KOPT-K1 (cell line): ENCODE data around the gene KLHL3.

Source experiments
- H3K27ac ChIP-seq: fragments of 200-600 bp; sonication (generic); 2 replicates; pipeline ENCODE4 v1.5.1; 2016; ENCODE audit warnings: antibody characterized with exemption, mild to moderate bottlenecking, low read depth, low read length; ENCODE audit not compliant: poor library complexity, severe bottlenecking
- H3K36me3 ChIP-seq: fragments of 200-600 bp; sonication (generic); 2 replicates; pipeline ENCODE4 v1.5.1; 2017; ENCODE audit warnings: antibody characterized with exemption, mild to moderate bottlenecking, low read length, moderate library complexity; ENCODE audit not compliant: insufficient read depth
- H3K9me3 ChIP-seq: fragments of 200-600 bp; sonication (generic); 2 replicates; pipeline ENCODE4 v1.5.1; 2017; ENCODE audit warnings: antibody characterized with exemption, low read length, mild to moderate bottlenecking; ENCODE audit not compliant: insufficient read depth, poor library complexity, severe bottlenecking

The KLHL3 gene

GRCh38 chr5:137630972-137631370 is 104.9 kb downstream of the KLHL3 start:
- H3K9me3 ChIP-seq = no peaks in the 10 kb centered on the region

GRCh38 chr5:137630216-137630971 is 105.5 kb downstream of the KLHL3 start:
- no peak overlapping the region for H3K27ac ChIP-seq
- H3K36me3 ChIP-seq = peaks cover 36% of the 10 kb centered on the region
- no peaks in the 10 kb centered on the region for H3K9me3 ChIP-seq

More at GRCh38 chr5:137630972-137631370, 104.9 kb downstream of the KLHL3 start:
- Histone ChIP-seq H3K36me3 (peaks cover 33% of the 10 kb centered on the region), H3K27ac (no peak overlapping the region)

DNA sequence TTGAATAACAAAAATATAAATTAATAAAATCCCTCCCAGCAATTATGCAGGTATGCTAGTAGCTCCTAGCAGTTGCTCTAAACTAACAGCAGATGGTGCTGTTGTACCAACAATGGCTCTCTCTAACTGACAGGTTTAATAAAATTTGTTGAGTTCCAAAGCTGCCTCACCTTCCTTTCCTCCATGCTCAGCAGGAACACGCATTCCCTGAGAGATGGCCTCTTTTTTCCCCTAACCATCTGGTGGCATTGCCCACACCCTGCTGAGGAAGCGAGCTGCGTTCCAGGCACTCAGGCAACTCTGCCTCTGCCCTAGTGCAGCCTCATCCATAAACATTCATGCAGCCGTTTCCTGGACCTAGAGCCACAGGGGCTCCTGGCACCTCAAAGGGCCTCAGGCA is 106.2 kb downstream of the KLHL3 start:
- H3K9me3 ChIP-seq = no peaks in the 10 kb centered on the region
- no peak overlapping the region for H3K27ac ChIP-seq
- H3K36me3 ChIP-seq = peaks cover 42% of the 10 kb centered on the region

DNA sequence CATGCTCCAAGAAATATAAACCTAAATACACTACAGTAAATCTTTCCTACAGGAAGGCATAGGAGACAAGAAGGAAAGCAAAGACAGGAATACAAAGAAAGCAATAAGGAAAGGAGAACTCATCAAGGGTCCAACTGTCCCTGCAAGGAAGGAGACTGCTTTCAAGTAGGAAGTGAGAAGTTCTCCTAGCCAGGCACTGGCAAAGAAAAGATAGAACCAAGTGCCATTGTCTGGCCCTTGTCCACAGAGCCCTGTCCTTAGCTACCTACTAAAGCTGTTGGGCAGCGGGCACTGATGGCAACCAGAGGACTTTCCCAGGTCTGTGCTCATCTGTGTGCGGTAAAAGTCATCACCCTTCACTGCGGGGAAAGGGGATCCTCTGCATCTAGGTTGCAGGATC is 108.2 kb downstream of the KLHL3 start:
- peaks cover 43% of the 10 kb centered on the region for H3K36me3 ChIP-seq

GRCh38 chr5:137627293-137627692 is 108.6 kb downstream of the KLHL3 start:
- Histone ChIP-seq H3K27ac (no peak overlapping the region), H3K9me3 (no peaks in the 10 kb centered on the region), H3K36me3 (peaks cover 47% of the 10 kb centered on the region)

More for the DNA sequence above, 108.2 kb downstream of the KLHL3 start:
- no peak overlapping the region for H3K27ac ChIP-seq
- no peaks in the 10 kb centered on the region for H3K9me3 ChIP-seq

GRCh38 chr5:137624786-137625349 is 111.0 kb downstream of the KLHL3 start:
- H3K27ac ChIP-seq = no peak overlapping the region
- no peaks in the 10 kb centered on the region for H3K9me3 ChIP-seq
- peaks cover 55% of the 10 kb centered on the region for H3K36me3 ChIP-seq

GRCh38 chr5:137622850-137623249 is 113.0 kb downstream of the KLHL3 start:
- H3K36me3 ChIP-seq = peaks cover 40% of the 10 kb centered on the region
- H3K9me3 ChIP-seq = no peaks in the 10 kb centered on the region
- no peak overlapping the region for H3K27ac ChIP-seq

- no peak overlapping the region for H3K27ac ChIP-seq
- no peaks in the 10 kb centered on the region for H3K9me3 ChIP-seq
- H3K36me3 ChIP-seq = peaks cover 38% of the 10 kb centered on the region
Observed at GRCh38 chr5:137621861-137622823, 113.7 kb downstream of the KLHL3 start.

DNA sequence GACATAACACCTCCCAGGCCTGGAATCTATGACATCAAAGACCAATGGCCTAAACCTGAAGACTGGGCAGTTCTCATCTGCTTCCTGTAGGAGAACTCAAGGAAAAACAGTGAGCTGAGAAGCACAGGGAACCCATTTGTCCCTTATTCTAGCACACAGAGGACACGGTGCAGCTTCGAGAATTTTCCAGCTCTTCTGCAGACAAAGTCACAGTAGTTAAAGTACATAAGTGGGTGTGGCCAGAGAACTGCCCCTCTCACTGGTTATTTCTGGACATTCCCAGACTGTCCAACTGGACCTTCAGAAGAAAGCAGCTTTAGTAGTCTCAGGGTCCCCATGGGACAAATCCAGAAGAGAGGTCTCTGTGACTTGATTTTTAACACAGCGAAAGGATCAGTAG is 114.6 kb downstream of the KLHL3 start:
- Histone ChIP-seq H3K9me3 (no peaks in the 10 kb centered on the region), H3K36me3 (peaks cover 37% of the 10 kb centered on the region), H3K27ac (no peak overlapping the region)

DNA sequence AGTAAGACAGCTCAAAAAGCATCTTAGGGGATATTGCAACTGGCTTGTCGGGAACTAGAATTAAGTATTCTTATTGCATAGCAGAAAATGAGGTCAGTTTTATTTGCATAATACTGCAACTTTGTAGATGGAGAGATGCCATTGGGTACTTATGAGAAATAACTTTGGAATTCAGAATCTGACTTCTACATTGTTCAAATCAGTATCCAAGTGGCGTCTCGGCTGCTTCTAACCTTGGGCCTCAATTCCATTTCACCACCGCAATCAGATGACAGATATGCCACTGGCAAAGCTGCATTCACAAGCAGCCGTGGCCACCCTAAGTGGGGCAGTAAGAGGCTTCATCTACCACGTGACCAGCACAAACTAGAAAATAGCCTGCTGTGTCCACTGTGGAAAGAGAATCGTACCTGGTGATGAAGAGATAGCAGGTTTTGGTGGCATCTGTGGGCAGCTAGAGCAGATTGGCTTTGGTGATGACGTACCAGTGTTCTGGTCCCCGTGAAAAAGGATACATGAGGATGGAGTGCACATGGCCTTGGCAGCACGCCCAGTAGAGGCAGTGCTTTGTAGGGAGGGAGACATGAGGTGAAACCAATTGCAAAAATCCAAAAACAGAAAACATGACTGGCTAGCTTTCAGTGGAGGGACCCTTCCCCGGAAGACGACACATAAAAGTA is 116.6 kb downstream of the KLHL3 start:
- no peak overlapping the region for H3K27ac ChIP-seq
- H3K36me3 ChIP-seq = peaks cover 20% of the 10 kb centered on the region; the same call in 1 of the 2 replicates
- H3K9me3 ChIP-seq = no peaks in the 10 kb centered on the region

DNA sequence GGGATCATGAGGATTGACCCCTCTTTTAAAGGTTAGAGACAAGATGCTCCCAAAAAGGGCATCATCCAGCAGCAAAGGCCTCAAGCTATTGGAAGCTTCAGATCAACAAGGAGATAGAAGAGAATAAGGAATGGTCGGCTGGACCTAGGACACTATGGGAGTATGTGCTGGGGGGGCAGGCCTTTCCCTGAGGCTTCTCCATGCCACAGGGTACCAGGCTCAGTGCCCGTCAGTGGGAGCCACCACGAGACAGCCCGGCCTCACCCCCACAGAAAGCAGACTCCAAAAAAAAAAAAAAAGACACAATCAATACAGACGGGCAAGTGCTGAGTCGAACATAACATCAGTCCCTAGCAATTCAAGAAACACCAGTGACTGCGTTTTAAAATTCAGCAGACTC is 117.4 kb downstream of the KLHL3 start:
- H3K27ac ChIP-seq = no peak overlapping the region
- peaks cover 20% of the 10 kb centered on the region; the same call in 1 of the 2 replicates for H3K36me3 ChIP-seq
- no peaks in the 10 kb centered on the region for H3K9me3 ChIP-seq

DNA sequence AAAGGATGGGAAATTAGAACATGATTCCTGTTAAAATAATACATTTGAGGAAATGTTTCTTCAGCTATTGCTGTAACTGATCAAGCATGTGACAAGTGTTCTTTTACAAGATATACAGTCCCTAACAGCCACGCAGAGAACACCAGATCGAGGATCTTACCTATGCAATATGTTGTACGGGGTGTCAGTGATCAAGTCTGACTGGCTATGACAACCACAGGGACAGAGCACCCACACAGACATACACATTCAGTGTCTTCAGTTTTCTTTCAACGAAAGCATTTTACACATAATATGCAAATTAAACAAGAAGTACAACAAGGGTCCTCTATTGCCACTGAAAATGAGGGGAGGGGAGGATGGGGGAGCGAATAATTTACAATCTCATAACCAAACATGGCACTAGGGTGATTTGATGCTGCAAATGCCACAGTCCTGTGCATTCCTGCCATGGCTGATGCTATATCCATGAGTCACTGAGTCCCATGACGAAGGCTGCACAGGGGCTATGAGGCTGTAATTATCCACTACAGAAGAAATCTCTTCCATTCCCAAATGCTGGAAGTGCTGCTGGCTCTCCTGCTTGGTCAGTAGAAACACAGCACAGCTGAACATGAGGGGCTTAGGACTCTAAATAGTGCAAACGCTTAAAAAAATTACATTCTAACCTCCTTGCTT is 118.2 kb downstream of the KLHL3 start:
- H3K27ac ChIP-seq = no peak overlapping the region
- no peaks in the 10 kb centered on the region for H3K9me3 ChIP-seq
- H3K36me3 ChIP-seq = peaks cover 15% of the 10 kb centered on the region; the same call in 1 of the 2 replicates

- peaks cover under 1% of the 10 kb centered on the region; the same call in 1 of the 2 replicates for H3K36me3 ChIP-seq
- no peak overlapping the region for H3K27ac ChIP-seq
- no peaks in the 10 kb centered on the region for H3K9me3 ChIP-seq
Observed at GRCh38 chr5:137616046-137616445, 119.8 kb downstream of the KLHL3 start.

- Histone ChIP-seq H3K36me3 (no peaks in the 10 kb centered on the region; the same call in 1 of the 2 replicates), H3K9me3 (no peaks in the 10 kb centered on the region), H3K27ac (no peak overlapping the region)
Observed at GRCh38 chr5:137615171-137615775, 120.6 kb downstream of the KLHL3 start.
